NCI-H2107 treated with DMSO at 0.1 percent for 48 hours (cell line): ENCODE data around the gene MKLN1.
"Not testable (repeated sequence)": the region's sequence is repeated elsewhere in the genome, so short reads cannot be mapped to it uniquely, and the experiment has no call there.

Source experiments
- DNase-seq: peaks from one replicate; lab custom pipeline; 2025; ENCODE audit not compliant: unreplicated experiment; lab: John Stamatoyannopoulos, UW

The MKLN1 gene

DNA sequence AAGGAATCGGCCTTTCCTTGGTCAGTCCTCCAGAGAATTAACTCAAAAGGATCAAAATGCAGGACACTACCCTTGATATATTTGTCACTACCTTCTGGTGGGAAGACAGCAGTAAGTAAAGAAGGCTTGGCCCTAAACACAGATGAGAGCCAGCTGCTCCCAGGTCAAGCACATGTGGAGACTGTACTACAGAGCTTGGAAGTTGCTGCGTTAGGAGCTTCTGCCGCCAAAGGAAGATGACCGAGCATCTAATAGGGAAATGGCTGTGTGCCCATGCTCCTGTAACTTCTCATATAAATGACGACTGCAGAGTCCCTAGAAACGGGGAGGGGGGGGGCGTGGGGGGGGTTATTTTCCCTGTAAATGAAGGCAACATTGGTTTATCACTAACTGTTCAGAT lies 169.8 kb downstream of the MKLN1 start:
- DNase-seq = no peak

DNA sequence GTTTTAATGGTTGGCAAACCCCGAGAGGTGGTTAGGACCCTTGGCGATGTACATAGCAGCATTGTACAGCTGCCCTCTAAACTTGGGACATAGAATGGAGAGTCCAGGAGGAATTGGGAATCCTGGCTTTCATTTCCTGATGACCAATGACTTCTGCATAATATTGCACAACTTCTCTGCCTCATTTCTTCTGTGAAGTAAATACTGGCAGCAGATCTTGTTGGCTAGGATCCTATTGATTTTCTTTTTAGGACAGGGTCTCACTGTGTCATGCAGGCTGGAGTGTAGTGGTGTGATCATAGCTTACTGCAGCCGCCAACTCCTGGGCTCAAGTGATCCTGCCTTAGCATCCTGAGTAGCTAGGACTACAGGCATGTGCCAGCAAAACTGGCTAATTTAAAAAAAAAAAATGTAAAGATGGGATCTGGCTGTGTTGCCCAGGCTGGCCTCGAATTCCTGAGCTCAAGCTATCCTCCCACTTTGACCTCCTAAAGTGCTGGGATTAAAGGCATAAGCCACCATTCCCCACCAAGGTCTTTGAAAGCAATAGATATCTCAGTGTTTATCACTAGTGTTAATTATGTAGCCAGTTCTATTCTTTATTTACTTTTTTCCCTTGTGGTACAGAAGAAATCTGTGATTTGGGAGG lies 170.7 kb downstream of the MKLN1 start:
- DNase-seq = no peak

DNA sequence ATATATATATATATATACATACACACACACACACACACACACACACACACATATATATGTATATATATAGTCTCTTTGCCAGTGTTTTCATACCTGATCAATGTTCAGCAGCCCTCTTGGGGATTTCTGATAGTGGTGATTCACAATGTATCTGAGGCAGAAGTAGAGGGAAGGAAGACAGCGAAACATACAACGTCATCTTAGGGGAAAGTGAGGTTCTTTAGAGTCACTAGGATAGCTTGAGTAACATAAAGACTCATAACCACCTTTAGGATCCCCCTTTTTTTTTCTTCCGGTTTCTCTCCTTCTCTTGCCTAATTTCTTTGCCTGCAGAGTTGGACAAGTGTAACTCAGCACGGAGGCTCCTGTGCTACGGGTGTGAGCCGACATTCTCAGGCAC lies 172.1 kb downstream of the MKLN1 start:
- no peak for DNase-seq

DNA sequence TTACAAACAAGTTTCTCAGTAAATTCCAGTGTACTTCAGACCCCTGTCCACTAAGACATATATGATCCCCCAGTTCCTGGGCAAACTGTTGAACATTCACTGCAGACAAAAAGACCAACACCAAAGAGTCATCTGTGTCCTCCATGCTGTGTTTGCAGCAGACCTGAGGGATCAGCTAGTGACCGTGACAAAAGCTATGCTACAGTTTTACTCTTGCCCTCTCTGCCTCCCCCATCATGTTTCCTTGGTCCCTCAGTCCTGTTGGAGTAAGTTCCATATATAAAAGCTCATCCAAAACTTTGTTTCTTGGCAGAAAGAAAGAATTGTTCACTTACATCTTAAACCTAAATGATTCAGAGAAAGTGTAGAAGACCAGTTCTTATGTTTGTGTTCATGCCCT lies 172.7 kb downstream of the MKLN1 start:
- no peak for DNase-seq

DNA sequence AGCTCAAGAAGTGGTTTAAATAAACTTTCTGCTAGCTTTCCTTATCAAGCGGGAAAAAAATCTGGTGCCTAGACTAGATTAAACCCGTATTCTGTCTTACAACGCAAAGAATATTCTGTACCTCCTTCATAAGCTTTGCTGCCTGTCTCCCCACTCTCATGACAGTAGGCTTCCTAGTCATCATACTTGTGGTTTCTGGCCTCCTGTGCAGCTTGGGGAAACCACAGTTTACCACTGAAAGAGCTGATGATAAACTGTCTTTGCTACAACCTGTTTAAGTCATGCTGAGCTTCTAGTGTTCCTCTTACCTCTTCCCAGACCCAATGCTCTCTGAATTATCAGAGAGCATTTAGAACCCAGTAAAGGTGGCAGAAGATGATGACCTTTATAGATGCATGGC lies 173.7 kb downstream of the MKLN1 start:
- DNase-seq = no peak

DNA sequence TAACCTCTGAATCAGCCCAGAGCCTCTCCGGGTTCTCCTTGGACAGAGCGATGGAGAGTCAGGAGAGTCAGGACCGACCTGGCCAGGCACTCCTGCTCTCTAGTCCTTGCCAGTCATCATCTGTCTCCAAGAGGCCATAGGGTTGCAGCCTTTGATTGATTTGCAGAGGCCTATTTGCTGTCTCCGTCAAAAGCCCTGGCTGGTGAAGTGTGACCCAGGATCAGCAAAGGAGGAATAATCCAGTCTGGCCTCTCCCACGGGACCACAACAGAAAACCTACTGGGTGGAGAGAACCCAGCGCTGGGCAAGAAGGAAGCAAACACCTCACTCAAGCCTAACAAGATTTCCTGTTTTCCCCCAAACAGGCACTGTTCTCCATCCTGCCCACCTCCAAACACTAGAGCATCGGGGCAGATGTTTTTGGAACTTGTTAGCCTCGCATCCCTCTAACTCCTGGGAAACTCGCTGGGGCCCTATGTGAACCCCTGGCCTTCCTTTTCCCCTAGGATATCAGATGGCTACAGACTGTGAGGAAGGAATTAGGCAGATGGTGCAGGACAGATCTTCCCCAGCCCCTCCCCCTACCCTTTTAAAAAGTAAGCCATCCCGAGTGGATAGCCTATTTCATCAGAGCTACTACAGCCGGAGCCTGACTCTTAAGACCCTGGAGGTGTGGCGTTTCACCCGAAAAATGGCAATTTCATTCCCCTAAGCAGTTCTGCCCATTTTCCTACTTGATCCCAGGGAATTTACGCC lies 174.4 kb downstream of the MKLN1 start:
- DNase-seq = no peak

DNA sequence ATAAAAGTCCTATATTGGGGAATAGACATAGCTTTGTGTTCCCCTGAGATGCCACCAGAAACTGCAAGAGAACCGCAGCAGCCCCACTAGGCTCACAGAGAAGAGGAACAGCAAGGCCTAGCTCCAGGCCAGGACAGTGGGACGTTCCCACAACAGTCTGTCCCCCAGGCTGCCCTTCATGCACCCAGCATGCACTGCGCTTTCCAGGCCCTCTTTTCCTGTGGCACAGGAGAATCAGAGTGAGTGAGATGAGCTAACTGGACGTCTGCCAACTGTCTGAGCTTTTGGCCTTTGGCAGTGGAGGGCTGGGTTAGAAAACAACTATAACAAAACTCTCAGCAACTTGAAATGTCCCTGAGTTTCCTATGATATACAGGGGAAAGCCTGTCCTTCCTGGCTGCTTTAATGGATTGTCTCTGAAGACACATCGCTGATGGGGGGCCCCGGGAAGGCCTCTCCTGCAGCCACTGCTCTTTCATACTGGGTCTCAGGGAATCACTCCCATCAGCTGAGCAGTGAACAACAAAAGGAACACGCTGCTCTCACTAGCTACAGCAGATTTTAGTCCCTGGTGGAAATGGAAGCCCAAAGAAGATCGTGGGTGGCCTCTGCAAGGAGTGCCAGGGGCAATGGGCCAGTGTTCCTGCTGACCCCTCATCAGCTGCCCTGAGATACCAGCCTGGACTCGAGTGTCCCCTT lies 175.3 kb downstream of the MKLN1 start:
- DNase-seq = no peak

DNA sequence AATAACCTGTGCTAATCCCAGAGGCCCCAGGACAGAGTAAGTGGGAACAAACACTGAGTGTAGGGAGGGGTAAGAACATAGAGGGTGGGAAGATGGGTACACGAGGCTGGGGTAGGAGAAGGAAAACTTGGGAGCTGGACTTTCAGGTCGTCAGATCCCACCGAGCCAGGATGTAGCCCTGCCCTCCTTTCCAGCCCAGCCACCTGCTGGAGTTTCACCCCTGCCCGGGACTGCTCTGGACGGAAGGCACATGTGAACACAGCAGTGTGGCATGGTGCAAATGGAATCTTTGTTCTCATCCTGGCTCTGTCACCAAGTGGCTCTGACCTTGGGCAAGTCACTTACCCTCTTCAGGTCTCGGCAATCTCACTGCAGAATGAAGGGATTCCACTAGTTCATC lies 176.0 kb downstream of the MKLN1 start:
- no peak for DNase-seq

DNA sequence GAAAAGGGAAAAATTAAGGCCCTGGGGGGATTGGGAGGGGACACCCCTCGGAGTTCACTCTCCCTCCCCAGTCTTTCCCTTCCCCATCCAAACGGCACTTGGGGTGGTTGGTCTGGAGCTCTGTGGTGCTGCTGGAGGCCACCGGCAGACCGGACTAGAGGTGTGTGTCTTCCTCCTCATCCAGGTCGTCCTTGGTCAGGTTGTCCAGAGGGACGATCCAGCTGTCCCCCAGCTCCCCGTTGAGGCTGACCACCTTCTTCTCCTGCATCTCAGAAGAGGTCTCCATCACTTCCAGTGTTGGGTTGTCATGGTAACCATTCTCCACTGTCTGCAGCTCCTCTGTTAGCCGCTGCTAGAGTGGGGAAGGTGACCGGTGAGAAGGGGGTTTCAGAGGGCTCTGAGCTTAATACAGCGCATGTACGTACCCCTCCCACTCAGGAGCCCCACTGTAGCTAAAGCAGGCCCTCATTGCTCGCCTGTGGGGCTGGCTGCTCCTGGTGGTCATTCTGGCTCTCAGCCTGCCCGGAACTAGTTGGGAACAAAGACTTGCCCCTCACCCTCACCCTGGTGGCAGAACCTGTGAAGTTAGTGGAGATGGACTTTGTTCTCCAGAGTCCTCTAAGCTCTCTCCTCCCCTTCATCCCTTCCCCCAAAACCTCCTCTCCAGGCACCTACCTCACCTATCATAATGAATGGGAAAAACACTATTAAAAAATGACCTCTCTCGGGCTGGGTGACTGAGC lies 176.7 kb downstream of the MKLN1 start:
- no peak for DNase-seq

DNA sequence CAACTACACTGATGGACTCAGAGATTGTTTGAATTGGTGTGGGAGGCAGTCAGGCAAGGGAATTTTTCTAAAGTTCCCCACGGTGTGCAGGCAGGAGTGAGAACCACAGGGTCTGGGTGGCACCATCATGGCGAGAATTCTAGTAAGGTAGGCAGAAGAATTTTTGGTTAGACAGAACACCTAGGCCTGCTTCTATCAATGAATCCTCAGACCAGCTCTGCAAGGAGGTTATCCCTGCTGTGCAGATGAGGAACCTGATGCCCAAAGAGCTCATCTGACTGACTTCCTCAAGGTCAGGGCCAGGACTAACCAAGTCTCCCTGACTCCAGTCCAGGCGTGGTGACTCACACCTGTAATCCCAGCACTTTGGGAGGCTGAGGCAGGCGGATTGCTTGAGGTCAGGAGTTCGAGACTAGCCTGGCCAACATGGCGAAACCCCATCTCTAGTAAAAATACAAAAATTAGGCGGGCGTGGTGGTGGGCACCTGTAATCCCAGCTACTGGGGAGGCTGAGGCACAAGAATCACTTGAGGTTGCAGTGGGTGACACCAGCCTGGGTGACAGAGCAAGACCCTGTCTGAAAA lies 177.5 kb downstream of the MKLN1 start:
- DNase-seq = not testable (repeated sequence)

DNA sequence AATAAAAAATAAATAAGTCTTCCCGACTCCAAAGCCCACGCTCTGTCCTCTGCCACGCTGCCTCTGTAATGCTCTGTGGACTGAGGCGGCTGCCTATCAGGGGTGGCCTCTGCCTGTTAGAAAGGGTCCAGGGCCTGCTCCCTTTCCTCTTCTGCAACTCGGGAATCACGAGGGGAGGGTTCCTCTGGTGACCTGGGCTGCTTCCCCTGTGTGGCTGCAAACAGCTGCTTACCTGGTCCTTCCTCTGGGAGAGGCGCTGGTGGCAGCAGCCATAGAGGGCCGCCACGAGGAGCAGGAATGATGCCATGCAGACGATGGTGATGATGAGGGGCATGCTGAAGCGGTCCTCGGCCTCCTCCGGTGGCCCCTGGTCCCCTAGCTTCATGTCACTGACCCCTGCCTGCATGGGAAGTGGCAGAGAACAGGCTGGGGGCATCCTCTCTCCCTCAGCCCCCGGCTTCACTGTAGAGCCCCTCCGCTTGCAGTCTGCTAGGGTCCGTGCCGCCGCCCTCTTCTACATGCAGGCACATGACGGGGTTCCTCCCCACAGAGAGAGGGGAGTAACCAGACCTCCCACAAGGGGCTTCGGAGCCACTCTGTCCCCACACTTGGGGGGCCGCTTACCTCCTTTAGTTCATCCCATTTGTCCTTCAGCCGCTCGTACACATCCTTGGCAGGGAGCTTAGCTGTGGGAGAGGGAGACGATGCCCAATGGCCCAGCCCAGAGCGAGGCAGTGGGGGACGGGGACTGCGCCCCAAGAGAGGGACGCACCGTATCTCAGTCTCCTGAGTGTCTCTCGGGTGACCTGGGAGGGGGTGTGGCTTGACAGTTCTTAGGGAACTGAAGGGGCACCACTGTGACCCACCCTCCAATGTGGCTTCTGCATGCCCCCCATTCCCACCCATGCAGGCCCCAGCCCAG lies 178.2 kb downstream of the MKLN1 start:
- no peak for DNase-seq

DNA sequence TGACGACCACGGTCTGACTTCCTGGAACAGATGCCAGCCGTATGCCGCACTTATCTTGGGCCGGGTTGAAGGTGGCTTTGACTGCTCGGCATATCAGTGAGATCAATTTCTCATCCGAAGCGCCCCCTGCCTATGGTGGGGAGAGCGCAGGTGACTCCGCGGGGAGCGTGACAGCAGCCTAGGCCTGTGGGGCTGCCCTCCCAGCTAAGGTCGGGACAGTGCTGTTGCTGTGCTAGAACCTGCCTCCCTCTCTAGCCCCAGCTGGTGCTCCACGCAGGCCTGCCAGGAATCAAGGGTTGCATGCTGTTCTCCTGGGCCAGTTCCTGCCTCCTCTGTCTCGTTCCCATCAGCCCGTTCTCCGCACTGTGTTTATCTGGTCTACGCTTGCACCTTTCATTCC lies 178.9 kb downstream of the MKLN1 start:
- DNase-seq = no peak

DNA sequence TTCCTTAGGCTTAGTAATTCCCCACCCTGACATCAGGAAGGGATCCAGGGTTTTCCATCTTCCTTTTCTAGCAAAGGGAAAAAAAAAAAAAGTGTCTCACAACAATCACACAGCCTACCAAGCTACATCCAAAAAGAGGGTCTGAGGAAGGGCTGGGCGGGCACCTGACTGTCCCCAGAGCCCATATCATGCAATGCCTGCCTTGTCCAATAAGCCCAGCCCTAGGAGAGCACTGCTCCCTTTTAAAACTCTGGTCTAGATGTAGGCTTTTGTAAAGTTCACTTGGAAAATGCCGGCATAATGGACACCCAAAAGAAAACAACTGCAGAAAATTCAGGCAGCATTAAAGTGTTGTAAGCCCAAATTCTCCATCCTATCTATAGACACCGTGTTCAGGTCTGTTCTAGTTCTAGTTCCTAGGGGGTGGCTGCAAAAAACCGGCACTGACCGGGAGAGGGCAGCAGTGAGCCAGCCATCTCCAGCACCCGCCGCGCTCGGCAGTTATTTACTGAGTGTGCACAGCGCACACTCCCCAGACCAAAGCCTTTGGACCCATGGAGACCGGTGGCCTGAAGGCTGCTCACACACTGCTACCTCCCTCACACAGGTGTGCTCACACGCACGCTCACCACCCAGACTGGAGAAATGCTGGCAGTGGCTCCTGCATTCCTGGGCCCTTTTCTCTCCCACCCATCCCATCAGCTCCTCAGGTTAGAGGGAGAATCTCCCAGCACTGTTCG lies 180.1 kb downstream of the MKLN1 start:
- peak; percentile 70 for DNase-seq

DNA sequence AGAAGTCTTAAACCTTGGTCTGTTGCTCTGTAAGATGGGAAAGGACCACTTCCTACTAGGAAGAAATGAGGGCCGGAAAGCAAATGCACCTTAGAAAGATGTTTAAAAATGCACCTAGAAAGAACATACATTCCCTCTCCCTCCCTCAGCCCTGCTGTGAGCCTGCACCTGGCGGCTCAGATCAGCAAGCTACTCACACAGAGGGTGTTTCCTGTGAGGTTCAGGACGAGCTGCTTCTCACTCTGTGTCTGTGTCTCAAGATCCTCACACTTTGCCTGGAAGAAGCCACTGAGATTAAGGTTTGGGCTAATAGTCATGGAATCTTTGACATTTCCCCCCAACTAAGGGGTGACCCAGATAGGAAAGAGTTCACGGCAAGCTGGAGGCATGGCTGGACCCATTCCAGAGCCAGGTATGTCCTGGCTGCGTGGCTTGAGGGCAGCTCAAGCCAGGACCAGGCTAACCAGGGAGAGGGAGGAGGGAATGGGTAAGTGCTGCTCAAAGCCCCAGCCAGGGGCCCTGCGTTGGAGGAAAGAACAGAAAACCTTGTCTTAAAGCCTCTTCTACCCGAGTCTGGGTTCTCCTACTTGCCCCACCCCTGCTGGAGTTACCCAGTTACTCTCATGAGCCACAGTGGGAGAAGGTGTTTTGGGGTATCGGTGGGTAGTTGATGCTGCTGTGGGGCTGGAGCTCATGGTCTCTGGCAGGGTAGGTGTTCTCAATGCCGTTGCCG lies 181.2 kb downstream of the MKLN1 start:
- no peak for DNase-seq

DNA sequence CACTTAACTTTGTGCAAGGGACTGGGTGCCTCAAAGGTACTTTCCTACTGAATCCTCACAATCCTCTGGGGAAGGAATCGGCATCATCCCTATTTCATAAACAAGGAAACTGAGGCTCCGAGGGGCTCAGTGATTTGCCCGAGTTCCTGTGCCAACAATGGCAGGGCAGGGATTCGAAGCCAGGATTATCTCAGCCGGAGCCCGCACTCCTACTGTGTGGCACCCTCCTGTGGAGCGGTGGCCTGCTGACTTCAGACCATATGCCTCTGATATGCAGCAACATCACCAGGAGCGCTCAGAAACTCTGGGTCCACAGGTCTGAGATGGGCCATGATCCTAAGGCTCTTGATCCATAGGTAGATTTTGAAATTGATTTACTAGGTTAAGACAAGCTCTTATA lies 182.1 kb downstream of the MKLN1 start:
- no peak for DNase-seq

DNA sequence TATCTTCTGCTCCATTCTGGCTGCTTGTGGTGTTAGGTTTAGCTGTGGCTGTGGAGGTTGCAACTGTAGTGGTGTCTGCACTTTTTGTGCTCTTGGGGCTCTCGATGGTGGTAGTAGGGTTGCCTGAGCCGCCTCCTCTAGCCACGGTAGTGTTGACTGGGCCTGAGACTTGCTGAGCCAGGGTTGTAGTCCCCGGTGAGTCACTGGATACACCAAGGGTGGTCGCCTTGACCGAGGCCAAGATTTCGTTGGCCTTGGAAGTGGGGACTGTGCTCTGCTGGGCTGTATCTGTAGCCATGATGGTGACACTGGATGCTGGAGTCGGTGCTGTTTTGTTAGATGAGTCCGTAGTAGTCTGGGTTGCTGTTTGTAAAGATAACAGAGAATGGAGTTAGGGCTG lies 183.4 kb downstream of the MKLN1 start:
- DNase-seq = no peak

DNA sequence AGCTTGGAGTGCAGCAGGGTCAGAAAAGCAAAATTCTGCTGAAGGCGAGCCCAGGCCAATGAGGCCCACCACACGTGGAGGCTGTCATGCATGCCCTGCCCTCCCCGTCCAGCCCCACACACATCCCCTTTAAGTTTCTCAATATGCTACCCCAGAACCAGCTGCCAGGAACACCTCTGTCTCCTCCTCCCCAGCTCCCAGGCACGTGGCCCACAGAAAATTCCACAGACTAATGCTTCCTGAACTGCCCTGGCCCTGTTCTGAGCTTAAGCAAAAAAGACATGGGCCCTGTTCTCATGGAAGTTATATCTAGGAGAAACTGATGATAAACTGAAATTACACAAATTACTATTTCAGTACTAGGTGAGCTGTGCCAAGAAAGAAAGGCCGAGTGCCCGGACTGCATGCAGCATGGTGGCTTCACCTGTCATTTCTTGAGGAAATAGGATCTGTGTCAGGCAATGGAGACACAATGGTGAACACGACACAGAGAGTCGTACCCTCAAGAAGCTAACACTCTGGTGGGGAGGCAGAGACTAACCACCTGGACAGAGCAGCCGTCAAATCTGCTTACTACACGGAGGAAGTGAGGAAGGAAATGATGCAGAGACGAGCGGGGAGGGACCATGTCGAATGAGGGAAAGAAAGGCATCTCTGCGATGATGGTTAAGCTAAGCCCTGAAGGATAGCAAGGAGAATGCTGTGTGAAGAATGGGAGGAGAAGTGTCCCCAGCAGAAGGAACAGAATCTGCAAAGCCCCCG lies 184.3 kb downstream of the MKLN1 start:
- no peak for DNase-seq
